ENCODE data around the gene NCOA7. TPM values are rescaled to one million over a fixed set of nuclear protein-coding genes. Genes with fewer than 3 reads are reported as not detected.
"Not testable (repeated sequence)": the region's sequence is repeated elsewhere in the genome, so short reads cannot be mapped to it uniquely, and the experiment has no call there.

Gene NCOA7
- total RNA-seq, 1 donor from 2014 or later: 7.8 TPM

DNA sequence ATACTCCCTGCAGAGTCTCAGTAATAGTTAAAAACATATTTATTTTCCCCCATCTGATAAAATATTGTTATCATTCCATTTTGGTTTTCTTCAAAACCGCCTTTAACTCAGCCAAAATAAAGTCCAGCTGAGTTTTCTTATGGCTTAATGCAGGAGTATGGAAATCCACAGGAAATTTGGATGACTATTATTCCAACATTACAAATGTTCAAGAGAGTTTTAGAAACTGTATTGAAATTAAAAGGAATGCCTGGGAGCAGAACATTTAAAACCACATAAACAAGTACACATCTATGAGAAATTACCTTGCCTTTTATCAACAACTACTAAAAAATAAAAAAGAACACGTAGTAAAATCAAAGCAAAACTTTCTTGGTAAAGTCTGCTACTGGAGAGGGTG is 45.7 kb downstream of the NCOA7 start:
- no peak for DNase-seq (ENCODE audit: low read depth)

DNA sequence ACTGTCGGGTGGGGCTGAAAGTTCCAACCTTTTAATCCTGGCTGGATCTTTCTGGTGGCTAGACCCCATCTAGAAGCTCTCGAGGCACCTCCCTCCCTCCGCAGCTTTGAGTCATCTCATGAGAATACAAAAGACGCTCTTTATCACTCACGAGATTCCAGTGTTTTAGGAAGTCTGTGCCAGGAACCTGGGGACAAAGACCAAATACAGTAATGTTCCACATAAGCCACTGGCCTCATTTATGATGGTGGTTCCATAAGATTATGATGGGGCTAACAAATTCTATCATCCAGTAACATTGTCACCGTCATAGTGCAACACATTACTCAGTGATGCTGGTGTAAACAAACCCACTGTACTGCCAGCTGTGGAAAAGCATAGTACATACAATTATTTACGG is 48.7 kb downstream of the NCOA7 start:
- no peak for DNase-seq (ENCODE audit: low read depth)

DNA sequence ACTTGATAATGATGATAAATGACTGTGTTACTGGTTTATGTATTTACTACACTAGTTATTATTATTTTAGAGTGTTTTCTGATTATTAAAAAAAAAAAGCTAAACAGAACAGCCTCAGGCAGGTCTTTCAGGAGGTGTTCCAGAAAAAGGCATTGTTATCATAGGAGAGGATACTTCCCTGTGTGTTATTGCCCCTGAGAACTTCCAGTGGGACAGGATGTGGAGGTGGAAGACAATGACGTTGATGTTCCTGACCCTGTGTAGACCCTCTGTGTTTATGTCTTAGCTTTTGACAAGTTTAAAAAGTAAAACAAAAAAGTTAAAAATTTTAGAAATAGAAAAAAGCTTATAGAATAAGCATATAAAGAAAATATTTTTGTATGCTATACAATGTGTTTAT is 49.1 kb downstream of the NCOA7 start:
- no peak for DNase-seq (ENCODE audit: low read depth)

DNA sequence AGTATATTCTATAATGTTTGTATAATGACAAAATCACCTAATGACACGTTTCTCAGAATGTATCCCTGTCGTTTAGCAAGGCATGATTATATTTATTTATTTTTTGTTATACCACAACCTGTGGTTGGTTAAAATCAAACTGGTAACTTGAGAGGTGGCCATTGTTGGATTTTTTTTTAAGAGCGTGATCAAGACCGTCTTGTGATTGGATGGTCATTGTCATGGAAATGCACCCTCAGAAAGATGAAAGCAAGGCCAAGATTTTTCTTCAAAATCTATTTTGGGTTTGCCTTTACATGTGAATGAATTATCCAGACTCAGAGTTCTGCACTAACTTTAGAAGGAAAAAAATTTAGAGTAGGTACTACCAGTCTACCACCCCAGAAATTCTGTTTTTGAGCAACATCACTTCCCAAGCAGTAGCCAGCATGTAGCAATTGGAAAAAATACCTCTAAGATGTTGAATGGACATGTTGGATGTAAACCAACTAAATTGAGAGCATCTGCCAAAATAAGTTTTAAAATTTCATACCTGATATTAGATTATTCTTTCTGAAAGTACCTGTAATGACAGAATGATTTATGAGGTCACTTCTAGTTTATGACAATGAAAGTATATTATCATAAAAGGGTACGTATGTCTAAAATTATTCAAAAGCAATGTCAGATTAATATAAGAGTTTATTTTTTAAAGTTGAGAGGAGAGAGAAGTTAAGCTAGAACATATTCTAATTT is 50.8 kb downstream of the NCOA7 start:
- DNase-seq (ENCODE audit: low read depth): no peak

DNA sequence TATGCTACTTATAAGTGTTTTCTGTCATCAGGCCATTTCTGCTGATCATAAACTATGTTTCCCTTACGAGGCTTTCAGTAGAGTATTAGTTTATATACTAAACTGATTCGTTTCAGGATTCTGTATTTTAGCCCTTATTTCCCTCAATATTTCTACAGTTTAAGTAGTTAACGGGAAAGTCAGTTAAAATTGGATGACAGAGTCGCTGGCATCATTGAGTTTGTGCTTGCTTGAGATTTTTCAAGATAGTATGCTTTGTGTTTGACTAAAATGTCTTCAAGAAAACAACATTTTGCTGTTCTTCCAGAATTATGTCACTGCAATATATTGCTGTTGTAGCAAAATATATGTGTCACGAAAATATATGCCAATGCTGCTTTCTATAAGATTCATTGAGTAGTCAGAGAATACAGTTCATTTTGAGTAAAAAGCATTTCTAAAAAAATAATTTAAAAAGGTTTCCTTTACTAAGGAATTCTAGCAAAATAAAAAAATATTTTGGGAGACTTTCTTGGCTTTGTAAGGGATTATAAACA is 51.4 kb downstream of the NCOA7 start:
- DNase-seq (ENCODE audit: low read depth): no peak

DNA sequence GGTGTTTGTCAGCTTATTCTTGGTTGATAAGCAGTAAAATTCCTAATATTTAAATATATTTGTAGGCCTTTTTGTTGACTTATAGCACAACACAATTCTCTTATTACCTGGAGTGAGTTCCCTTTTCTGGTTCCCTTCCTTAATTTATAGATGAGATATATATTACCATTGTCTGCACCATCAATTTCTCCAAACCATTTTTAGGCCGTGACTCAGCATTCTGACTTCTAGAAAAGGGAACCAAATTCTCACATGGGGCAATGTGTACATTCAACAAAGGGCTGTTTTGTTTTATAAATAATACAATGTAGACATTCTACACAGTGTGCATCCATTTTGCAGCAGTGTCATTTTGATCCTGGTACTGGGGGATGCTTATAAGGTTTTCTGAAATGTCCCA is 52.8 kb downstream of the NCOA7 start:
- no peak for DNase-seq (ENCODE audit: low read depth)

DNA sequence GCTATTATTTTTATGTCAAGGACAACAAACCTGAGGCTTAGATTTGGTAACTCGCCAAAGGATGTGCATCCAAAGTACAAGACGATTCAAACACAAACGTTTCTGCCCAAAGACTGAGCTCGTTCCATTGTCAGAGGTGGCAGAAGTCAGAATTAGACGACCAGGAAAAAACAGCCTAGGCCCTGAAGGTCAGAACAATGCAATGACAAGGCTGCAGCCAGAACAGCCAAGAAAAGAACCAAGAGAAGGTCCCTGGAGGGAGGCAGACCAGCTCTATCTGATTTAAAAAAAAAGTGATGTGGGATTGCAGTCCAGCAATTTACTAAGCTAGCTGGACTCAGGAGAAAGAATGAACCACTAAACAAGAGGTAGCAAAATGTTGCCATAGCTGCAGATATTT is 54.2 kb downstream of the NCOA7 start:
- peak; percentile 9 for DNase-seq (ENCODE audit: low read depth)

DNA sequence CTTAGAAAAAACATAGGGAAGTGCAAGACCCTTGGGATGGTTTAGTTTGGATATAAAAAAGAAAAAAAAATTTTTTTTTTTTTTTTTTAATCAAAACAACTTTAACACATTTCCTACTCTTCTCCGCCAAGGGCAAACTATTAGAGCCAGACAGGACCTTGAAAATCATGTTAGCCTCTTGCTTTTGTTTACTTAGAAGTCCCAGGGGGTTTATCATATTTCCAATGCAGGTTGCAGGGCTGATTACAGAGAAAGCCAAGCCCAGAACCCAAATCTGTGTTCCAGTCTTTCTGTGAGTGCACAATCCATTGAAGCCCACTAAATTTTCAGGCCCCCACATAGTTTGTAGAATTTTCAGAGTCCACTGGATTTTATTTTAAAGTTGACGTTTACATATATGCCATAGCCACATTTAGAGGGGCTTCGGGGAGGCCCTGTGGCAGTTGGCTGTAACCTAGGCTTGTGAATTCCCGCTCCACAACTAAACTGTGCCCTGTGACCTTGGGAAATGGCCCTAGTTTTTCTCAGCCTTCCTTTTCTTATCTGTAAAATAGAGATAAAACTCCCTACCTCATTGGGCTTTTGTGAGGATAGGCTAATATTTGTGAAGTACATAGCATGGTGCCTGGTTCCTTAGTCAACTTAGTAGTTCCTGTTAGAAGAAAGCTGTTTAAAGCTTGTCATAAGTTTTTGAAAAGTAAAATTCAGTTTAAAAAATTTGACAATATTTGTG is 55.7 kb downstream of the NCOA7 start:
- DNase-seq (ENCODE audit: low read depth): no peak

DNA sequence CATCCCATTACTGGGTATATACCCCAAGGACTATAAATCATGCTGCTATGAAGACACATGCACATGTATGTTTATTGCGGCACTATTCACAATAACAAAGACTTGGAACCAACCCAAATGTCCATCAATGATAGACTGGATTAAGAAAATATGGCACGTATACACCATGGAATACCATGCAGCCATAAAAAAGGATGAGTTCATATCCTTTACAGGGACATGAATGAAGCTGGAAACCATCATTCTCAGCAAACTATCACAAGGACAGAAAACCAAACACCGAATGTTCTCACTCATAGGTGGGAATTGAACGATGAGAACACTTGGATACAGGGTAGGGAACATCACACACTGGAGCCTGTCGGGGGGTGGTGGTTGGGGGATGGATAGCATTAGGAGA is 57.5 kb downstream of the NCOA7 start:
- DNase-seq (ENCODE audit: low read depth): not testable (repeated sequence)

DNA sequence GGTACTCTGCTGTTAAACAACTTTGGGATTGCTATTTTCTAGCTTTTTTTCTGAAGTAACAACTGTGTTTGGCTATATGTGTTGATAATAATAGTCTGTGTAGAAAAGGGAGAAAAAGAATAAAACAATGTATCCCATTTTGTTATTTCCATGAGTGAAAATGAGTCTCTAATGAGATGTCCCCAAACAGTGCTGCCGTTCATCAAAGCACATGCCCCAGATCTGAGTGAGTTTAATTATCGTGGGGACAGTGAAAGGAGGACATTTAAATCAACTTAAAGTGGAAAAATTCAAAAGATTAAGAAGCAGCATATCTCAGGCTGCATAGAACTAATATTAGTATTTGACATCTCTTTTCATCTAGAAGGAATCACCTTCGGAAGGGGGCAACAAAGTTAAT is 59.6 kb downstream of the NCOA7 start:
- no peak for DNase-seq (ENCODE audit: low read depth)

DNA sequence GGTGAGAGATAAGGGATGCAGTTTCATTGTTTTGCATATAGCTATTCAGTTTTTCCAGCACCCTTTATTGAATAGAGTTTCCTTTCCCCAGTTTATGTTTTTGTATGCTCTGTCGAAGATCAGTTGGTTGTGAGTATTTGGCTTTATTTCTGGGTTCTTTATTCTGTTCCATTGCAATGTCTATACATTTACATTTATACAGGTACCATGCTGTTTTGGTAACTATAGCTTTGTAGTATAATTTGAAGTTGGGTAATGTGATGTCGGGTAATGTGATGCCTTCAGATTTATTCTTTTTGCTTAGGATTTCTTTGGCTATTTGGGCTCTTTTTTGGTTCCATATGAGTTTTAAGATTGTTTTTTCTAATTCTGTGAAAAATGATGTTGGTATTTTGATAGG is 61.8 kb downstream of the NCOA7 start:
- DNase-seq (ENCODE audit: low read depth): no peak

DNA sequence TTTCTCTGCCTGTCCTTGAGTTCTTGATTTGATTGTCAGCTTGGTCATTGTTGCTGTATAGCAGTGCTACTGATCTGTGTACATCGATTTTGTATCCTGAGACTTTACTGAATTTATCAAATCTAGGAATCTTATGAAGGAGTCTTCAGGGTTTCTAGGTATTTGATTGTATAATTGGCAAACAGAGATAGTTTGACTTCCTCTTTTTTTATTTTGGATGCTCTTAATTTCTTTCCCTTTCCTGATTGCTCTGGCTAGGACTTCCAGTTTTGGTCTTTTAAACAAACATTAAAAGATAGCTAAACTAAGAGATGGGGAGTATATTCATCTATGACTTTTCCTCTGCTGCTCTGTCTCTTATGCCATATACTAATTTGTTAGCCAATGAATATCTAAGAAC is 62.4 kb downstream of the NCOA7 start:
- DNase-seq (ENCODE audit: low read depth): no peak

DNA sequence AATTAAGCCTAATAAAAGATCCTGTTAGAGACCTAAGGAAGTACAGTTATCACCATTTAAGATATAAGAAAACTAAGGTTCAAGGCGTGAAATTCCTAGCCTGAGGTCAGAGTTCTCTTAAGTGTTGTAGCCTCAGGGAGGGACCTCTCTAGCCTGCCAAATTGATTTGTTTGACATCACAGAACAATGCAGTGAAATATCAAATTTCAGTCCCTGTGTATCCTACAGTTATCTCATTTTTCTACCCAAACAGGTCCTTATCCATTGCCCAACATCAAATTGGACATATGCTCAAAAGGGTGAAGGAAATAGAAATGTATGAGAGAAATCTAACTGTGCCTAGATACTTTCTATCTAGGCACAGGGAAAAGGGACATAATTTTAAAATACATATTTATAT is 63.0 kb downstream of the NCOA7 start:
- DNase-seq (ENCODE audit: low read depth): no peak

DNA sequence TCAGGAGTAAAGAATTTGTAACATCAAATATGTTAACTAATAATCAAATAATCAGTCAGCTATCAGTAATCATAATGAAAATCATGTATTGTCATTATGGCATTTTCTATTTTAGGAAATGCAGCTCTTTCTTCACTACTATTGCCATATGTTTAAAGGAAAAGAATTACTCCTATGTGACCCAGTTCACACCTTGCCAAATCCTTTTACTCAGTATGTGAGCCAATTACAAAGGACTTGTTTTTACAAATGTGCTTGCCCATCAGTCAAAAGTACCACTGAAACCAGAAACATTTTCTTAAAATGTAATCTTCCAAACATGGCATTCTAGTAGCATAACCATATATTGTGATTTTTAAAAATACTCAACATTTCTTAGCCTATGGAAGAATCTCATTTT is 63.6 kb downstream of the NCOA7 start:
- no peak for DNase-seq (ENCODE audit: low read depth)

DNA sequence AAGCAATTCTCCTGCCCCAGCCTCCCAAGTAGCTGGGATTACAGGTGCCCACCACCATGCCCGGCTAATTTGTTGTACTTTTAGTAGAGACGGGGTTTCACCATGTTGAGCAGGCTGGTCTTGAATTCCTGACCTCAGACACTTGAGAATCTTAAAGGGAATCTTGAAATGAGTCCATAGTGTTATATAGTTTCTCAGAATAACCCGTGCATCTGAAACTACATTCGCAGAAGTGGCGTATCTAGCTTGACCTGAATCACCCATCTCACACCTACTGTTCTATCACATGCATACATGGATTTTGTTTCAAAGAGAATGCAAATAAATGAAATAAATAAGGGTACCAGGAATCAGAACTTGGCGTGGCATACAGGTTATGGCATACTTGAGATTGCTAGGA is 65.0 kb downstream of the NCOA7 start:
- DNase-seq (ENCODE audit: low read depth): no peak

DNA sequence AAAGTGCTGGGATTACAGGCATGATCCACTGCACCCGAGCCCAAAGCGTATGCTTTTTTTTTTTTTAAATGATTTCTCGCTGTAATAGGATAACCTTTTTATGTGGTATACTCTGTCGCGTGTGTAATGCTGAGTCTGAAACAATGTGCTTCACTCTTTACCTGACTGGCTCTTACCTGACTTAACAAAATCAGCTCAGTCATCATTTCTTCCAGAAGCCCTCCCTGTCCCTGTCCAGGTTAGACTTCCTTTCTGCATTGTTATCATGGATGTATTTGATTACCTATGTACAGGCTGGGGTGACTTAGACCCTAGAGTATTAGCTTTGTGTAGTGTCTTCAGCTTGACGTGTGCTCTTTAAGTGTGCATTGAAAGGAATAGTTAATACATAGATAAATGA is 67.1 kb downstream of the NCOA7 start:
- no peak for DNase-seq (ENCODE audit: low read depth)

DNA sequence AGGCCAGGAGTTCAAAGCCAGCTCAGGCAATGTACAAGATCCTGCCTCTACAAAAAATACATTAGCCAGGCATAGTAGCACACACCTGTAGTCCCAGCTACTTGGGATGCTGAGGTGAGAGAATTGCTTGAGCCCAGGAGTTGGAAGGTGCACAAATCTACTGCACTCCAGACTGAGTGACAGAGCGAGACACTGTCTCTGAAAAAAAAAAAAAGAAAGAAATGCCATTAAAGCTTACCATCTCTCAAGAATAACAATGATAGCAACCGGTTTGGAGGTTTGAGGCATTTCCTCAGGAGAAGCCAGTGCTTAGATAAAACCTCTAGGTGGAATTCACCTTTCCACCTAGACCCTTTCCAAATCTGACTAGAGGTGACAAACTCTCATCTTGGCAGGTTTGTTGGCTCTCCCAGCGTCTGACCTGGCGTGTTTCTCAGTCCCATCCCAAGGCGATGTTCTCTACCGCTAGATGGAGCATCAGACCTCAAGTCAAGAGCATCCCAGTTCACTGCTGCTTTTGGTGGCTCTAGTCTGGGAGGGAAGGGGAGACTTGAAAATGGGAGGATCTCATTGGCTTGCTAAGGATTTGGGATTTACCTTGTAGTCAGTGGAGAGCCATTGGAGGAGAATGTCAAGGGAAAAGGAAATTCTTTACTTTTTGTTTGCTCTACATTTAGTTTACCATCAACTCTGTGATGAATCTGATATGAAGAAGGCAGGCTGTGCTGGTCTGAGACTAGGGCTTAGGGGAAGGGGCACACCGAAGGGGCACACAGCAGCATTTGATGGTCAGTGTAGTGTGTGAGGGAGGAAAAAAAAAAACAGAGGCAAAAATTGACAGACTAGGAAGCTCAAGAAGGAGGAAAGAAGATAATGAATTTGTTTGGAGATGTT is 67.9 kb downstream of the NCOA7 start:
- DNase-seq (ENCODE audit: low read depth): peak; percentile 78

DNA sequence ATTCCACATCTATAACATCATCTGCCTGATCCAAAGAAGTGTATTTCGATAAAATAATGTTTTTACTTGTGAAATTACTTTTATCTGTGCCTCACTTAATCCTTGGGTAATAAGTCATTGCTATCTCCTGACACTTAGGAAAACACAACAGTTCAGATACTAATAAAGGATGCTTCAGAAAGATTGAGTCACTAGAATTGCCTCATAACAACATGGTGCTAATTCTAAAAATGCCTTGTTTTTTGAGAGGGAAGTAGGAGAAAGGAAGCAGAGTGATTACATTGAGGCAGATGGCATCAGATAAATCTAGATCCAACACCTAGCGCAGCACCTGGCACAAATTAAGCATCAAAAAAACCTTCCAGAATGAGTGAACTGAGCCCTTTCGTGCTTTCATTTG is 69.0 kb downstream of the NCOA7 start:
- no peak for DNase-seq (ENCODE audit: low read depth)

DNA sequence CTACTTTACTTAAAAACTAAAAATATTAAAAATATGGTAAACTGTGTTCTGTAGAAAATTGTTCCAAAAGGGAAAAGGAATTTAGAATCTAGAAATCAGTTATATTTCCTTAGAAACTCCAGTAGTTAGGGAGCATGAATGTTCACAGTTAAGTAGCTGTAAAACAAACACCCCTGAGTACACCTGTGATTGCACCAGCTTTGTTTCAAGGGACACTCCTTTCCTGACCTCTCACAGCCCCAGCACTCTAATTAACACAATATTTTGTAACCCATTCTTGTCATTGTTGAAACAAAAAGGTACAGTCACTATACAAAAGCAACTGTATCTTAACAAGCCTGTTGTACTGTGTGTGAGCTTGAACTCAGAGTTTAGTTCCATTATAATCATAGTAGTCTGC is 72.3 kb downstream of the NCOA7 start:
- no peak for DNase-seq (ENCODE audit: low read depth)

DNA sequence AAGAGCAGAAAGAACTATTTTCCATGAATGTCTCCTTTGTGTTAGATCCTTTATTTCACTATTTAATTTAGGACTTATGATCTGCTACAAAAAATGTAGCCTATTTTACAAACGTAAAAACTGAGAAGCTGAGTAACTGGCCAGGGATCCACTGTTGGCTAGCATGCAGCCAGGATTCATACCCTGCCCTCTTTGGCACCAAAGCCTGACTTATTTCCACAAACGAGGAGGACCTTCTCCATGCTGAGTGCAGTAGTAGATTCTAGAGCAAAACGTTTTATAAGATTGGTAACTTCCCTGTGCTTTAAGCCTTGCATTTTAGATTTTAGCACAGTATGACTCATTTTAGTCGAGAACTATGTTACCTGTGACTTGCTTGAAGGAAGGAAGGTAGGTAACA is 74.3 kb downstream of the NCOA7 start:
- no peak for DNase-seq (ENCODE audit: low read depth)

DNA sequence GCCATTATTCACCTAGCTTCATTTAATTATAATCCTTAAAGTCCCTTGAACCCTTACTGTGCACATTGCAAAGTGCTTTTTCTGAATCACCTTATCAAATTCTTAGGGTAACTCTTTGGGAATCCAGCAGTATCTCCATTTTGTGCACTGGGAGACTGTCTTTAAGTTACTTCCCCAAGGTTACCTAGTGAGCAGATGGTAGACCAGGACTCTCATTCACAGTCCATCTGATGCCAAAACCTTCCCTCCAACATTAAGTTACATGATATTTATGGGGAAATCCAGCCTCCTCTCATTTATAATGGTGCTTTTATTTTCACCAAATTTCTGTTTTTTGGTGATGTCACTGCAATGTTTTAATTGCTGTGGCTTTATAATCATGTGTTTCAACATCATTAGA is 75.7 kb downstream of the NCOA7 start:
- DNase-seq (ENCODE audit: low read depth): no peak

DNA sequence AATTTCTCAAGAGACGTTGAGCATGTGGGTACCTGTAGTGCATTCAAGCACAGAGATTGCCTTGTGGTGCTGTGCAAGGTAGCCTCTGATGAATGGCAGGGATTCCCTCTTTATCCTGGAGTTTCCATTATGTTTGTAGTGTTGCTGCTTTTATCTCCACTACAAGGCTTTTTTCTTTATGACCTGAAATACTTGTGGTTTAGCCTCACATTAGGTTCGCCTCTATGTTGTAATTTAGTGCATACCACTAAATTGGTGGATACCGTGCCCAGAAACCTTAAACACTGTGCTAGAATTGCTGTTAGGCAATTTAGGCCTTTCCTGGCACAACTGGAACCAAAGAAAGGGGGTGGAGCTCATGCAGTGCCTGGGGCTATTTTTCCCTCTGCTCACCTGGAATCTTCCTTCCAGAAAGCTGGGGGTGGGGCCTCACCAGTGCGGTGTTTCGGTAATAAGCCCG is 76.8 kb downstream of the NCOA7 start:
- DNase-seq (ENCODE audit: low read depth): no peak

All from myocyte (in vitro differentiated cells).